ENCODE data around the gene PRR35.

Gene PRR35

GRCh38 chr16:560204-560700 is at the start of gene PRR35:
Gene PRR35, plus strand, starts transcription at chr16:560394. Its CDS starts 2,901 bp downstream, at chr16:563295.
- DNase-seq = no peak

DNA sequence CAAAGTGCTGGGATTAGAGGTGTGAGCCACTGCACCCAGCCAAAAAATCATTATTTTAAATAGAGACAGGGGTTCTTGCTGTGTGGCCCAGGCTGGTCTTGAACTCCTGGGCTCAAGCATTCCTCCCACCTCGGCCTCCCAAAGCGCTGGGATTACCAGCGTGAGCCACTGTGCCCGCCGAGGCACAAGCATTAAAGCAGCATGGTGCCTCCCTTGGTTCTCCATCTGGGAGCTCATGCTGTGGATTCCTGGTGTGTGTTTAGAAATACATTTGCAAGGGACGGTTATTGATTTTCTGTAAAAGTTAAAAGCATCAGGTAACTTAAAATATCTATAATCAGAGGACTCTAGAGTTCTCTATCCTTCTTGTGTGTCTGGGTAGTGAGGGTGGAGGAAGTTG is 47.4 kb upstream of the PRR35 start:
- no peak for DNase-seq

DNA sequence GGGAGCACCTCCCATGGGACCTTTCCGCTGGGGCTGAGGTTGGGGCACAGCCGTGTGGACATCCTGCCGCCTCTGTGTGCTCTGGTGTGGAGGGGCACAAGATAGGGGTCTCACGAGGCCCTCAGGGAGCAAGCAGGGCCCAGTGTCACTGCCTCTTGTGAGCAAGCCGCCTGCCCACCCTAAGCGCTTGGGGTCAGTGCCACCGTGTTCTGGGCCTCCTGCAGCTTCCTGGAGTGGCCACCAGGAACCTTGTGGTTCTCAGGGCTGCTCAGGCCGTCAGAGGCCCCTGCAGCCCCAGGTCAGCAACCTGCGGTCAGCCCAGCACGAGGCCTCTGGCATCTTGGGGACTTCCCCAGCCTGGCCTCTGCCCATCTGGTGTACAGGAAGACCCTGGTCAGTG is 46.2 kb upstream of the PRR35 start:
- DNase-seq = no peak

DNA sequence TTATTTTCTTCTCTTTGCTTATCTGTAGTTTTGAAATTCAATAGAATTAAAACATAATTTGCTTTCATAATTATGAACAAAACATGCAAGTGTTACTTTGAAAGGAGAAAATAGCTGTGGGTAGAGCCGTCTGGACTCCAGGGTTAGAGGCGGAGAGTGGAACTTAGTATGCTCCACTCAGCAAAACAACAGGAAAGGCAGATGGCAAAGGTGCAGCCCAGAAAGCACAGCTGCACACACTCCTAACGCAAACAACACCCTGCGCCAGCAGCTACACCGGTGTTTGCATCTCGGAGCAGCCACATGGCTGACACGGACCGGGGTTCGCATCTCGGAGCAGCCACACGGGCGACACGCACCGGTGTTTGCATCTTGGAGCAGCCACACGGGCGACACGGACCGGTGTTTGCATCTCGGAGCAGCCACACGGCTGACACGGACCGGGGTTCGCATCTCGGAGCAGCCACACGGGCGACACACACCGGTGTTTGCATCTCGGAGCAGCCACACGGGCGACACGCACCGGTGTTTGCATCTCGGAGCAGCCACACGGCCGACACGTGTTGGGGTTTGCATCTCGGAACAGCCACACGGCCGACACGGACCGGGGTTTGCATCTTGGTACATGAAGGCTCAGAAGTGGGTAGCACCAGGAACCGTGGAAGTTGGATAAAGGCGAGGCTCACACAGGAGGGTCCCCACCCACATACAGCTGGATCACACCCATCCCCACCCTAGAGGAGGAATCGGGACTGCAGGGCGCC is 44.8 kb upstream of the PRR35 start:
- no peak for DNase-seq

DNA sequence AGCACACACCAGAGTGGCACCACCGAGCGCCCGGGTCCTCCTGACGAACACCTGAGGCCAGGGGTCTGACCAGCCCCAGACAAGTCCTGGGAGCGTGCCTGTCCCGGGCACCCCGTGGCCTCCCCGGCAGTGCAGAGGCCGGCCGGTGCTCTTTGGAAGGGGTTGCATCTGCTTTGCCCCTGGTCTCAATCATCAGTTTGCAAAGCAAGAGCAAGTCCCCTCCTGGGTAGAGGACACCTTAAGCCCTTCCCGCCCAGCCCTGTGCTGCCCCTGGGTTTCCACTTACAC is 44.3 kb upstream of the PRR35 start:
- DNase-seq = no peak

DNA sequence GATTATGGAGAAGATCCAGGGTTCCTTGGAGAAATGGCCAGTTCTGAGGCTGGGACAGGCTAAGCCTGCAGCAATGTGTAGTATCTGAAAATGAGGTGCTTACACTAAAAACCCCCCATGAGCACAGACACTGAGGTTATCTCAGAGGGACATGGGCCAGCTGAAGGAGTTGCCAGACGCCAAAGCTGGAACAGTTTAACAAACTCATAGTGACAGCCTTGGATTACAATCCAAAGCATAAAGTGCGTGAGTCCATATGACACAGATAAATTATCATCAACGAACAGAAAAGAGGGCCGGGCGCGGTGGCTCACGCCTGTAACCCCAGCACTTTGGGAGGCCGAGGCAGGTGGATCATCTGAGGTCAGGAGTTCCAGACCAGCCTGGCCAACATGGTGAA is 43.9 kb upstream of the PRR35 start:
- DNase-seq = no peak

DNA sequence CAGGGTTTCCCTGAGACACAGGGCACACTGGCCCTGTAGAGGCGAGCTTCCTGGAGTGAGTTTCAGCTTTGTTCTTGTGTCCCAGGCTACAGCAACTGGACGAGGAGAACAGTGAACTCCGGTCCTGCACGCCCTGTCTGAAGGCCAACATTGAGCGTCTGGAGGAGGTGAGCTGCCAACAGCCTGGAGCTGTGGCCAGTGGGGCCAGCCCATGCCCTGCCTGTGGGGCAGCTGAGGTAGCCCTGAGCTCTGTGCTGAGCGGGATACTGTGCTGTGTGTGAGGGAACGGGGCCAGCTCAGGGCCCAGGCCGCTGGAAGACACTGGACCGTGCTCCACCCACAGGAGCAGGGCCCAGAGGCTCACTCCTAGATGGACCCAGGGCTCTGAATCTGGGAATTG is 41.3 kb upstream of the PRR35 start:
- DNase-seq = no peak

DNA sequence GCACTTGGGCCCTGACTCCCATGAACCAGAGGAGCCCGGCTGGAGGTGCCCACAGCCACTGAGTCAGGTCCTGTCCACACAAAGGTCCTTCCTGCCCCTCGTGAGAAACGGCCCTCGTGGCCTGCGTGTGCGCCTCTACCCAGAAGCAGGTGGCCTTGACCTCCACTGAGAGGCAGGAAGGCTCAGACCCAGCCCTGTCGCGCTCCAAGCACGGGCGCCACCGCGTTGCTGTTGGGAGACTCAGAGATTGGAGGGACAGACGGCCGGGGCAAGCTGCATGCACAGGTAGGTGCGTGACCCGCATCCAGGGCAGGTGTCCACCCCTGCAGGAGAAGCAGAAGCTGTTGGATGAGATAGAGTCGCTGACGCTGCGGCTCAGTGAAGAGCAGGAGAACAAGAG is 40.8 kb upstream of the PRR35 start:
- no peak for DNase-seq

GRCh38 chr16:519841-520687 is 40.1 kb upstream of the PRR35 start:
- no peak for DNase-seq

GRCh38 chr16:520847-521246 is 39.3 kb upstream of the PRR35 start:
- no peak for DNase-seq

GRCh38 chr16:521381-522210 is 38.6 kb upstream of the PRR35 start:
- DNase-seq = no peak

DNA sequence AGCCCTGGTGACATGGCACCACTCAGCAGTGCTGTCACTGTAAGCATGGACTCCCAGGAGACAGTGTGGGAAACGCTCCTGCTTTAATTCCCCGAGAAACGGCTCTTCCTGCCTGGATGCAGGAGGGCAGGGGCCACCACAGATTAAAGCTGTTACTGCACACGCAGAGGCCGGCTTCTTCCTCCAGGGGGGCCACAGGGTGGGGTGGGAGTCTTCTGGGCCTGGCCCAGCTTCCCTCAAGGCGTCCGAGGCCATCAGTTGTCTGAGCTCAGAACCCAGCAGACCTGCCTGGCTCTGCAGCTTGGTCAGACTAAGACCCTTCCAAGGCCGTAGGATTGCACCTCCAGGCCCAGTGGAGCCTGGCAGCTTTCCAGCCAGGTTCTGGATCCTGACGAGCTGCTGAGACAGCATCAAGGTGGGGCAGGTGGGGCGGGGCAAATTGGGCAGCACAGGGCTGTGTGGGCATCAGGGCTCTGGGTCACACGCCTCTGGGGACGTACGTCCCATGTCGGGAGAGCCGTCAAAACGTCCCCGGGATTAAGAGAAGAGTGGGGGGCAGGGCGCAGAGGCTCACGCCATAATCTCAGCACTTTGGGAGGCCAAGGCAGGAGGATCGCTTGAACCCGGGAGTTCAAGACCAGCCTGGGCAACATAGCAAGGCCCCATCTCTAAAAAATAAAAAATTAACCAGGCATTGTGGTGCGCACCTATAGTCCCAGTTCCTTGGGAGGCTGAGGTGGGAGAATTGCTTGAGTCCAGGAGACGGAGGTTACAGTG is 37.7 kb upstream of the PRR35 start:
- DNase-seq = no peak

DNA sequence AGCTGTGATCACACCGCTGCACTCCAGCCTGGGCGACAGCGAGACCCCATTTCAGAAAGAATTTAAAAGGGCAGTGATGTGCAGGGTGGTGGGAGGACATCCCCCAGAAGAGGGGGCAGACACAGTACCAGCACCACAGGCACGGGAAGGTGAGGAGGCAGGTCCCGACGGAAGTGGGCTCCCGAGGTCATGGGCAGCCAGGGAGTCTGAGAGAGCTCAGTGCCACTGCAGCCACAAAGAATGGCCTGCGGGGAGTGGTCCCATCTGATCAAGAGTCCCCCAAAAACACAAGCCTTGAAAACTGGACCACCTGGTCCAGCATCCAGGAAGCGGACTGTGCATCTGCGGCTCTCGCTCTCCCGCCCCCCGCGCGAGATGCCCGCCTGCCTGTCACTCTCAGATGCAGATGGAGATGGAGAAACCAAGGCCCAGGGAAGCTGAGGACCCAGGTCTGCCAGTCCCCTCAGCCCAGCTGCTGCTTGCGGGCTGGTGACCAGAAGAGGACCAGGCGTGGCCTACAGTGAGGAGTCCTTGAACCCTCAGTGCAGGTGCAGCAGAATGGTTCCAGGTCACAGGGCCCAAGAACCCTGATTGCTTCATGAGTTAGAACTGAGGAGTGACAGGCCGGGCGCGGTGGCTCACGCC is 37.0 kb upstream of the PRR35 start:
- no peak for DNase-seq

DNA sequence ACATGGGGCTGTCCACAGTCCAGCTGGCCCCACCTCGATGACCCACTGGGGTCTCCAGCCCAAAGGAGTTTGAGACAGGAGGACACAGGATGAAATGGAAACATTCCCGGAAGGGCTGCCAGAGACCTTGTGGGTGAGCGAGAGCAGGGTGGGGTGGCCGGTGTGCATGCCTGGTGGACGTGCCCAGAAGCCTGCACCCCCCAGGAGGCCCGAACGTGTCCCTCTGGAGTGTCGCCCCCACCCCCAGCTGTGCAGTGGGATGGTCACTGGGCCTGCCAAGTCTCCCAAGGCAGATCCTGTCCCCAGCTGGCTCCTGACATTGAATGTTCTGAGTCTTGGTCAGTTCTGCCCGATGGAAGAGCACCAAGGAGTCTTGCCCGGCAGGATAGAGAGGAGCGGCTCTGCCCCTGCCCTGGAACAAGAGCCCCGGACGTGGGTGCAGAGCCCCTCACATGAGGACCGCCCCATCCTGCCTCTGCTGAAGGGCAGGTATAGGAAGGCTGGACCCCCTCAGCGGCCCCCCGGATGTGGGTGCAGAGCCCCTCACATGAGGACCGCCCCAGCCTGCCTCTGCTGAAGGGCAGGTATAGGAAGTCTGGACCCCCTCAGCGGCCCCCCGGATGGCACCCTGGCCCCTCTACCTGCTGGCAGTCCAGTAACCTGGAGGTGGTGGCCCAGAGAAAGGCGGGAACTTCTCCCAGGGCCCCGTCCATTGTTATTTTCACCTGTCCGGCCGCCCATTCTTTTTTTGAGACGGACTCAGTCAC is 35.7 kb upstream of the PRR35 start:
- no peak for DNase-seq

GRCh38 chr16:525123-525519 is 35.1 kb upstream of the PRR35 start:
- no peak for DNase-seq

DNA sequence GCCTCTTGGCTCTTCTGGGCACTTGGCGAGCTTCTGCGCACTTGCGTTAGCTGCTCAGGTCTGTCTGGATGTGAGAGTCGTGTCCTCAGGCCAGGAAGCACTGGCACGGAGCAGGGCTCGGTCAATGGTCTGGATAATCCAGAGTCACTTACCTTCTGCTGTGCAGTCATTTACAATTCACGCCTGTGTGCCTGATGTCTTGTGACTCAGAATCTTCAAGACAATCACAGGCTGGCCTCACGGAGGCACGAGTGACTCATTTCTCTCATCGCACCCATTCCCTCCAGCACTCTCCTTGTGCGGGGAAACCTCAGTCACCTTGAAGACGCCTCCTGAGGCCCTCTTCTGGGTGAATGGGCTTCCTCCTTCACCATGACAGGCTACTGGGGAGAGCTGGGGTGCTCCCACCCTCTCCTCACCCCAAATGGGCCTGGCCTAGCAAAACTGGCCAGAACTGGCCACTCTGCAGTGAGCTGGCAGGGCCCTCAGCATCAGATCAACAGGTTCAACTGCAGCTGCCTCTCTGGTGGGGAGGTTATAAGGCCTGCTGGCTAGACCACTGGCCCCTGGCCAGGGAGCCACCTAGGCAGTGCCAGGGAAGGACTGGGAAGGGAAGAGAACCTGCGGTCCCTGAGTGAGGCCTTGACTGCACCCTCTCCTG is 34.5 kb upstream of the PRR35 start:
- DNase-seq = no peak

DNA sequence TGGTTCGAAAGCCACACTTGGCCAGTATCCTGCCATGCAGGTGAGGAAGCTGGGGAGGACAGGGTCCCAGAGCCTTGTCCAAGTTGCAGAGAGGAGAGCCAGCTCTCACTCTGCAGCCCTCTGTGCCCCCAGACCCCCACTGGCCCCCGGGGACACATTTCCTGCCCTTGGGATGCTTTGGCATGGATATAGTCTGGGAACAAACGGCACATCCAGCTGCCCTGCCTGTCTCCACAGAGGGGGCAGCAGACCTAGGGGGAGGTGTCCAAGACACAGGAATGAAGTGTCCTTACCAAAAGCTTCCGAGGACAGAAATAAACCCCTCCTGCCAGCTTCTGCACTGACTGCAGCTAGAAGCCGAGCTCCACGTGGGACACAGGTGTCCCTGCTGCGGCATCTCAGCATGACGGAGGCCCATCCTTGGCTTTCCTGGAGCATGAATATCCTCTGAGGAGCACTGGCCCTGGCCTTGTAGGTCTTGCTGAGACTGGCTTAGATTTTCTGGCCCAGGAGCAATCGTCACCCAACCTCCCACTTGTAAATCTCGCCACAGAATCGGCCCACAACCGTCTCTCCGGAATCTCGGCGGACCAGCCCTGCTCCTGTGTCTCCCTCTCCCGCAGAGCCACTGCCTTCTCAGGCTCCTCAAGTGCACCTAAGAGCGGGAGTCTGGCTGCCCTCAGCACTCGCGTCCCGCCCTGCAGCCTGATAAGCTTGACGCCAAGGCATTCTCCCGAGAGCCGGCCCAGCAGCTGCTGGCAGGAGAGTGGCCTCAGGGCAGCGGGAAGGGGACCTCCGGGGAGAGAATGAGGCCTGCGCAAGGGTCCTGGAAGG is 33.8 kb upstream of the PRR35 start:
- no peak for DNase-seq

DNA sequence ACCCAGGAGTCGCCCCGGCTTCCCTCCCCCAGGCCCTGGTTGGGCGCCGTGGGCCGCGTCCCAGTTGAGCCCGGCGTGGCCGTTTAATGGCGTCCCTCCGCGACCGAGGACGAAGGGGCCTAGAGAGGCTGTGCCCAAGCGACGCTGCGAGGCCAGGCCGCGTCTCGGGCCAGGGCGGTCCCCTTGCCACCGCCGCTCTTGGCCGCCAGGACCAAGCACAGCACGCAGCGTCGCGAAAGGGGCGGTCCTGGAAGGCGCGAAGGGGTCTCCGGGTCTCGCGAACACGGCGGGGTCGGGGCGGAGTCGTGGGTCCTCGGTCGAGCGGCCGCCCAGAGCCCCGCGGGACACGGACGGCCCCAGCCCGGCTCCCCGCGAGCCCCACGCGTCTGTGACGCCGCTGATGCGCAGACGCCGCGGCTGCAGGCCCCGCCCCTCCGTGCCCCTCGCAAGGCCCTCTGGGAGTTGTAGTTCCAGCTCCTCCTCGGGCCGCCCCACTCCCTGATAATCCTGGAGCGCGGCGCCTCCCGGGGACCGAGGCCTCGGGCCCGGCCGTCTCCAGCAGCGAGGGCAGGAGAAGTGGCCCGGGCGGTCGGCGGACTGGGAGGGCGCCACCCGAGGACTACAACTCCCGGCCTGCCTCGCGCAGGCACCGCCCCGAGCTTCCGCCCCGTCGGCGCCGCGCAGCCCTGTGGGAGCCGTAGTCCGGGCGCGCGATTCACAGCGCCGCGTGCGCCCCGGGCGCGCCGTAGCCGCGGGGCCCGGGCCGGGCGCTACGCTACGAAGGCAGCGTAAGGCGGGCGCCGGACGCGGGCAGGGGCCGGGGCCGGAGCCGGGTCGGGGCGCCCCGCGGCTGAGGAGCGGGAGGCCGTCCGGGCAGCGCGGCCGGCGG is 32.9 kb upstream of the PRR35 start, which contains the start of gene CAPN15:
CAPN15 (plus strand) TSS at position 698 of the 889 bp plus-strand sequence. CDS start 19,127 bp downstream, outside the sequence.
- peak; percentile 45 for DNase-seq
